NT2/D1 (cell line): ENCODE measurements around the gene PTPN13.

Experiments
- SUZ12 ChIP-seq: IDR thresholded peaks from 2 replicates; pipeline ENCODE4 v1.6.1; 2011; ENCODE audit not compliant: insufficient read length, insufficient read depth; ENCODE audit errors: extremely low read depth
- YY1 ChIP-seq: IDR thresholded peaks from 2 replicates; pipeline ENCODE4 v1.6.1; 2011; ENCODE audit not compliant: insufficient read length, insufficient read depth

GRCh38 chr4:86845593-86845992, 251.5 kb downstream of the PTPN13 start:
- no peak for TF ChIP-seq SUZ12
- no peak for TF ChIP-seq YY1
